Thoracic aorta (tissue), 2 donors: ENCODE data around the gene SDCBP2. TPM values are rescaled to one million over a fixed set of nuclear protein-coding genes. Genes with fewer than 3 reads are reported as not detected.

Experiments used
- ATAC-seq: fragments of 150-250 bp; one replicate; pipeline ENCODE4 v1.8.0; 2017; ENCODE audit warnings: low read depth; ENCODE audit not compliant: insufficient number of reproducible peaks, low FRiP score
- DNase-seq: peaks from one replicate; pipeline ENCODE4 v3.0.0-alpha.2; 2020; ENCODE audit warnings: low spot score
- H3K27ac ChIP-seq, 2 donors: fragments of 200-600 bp; sonication (generic); 1 replicate in 1 of 2; 2 replicates in 1 of 2; pipeline ENCODE4 v1.5.1; 2016; ENCODE audit warnings: mild to moderate bottlenecking in 2 of 2, moderate library complexity in 2 of 2
- H3K27me3 ChIP-seq: fragments of 200-600 bp; sonication (generic); replicated peaks from 2 replicates; pipeline ENCODE4 v1.6.0; 2016; ENCODE audit warnings: mild to moderate bottlenecking; ENCODE audit not compliant: insufficient read depth
- H3K36me3 ChIP-seq: fragments of 200-600 bp; sonication (generic); one replicate; pipeline ENCODE4 v1.5.1; 2016
- H3K4me1 ChIP-seq, 2 donors: fragments of 200-600 bp; sonication (generic); 1 replicate in 1 of 2; 2 replicates in 1 of 2; pipeline versions ENCODE4 v1.5.1 to v1.6.0; 2016; ENCODE audit warnings: low read depth in 2 of 2, mild to moderate bottlenecking in 1 of 2; ENCODE audit not compliant: control insufficient read depth in 1 of 2
- H3K4me3 ChIP-seq: fragments of 200-600 bp; sonication (generic); 2 replicates; pipeline ENCODE4 v1.5.1; 2016; ENCODE audit warnings: mild to moderate bottlenecking
- H3K9me3 ChIP-seq: fragments of 200-600 bp; sonication (generic); 2 replicates; pipeline ENCODE4 v1.5.1; 2016
- CTCF ChIP-seq: fragments of 200-600 bp; sonication (generic); IDR thresholded peaks from one replicate; pipeline ENCODE4 v1.5.1; 2019; ENCODE audit warnings: antibody characterized with exemption
- total RNA-seq, 2 donors: library from RNA; depleted of rRNA; stranded (reverse); fragments of >200 nt; gene quantifications; one replicate each; pipeline versions ENCODE4 v1.1.0 to v1.2.3, GENCODE V29; 2016

The SDCBP2 gene
- total RNA-seq, 2 donors from 2014 or later: 4.1 to 10.2 TPM

- H3K4me1 ChIP-seq: no peaks in the 10 kb centered on the region
- DNase-seq (no peak), ATAC-seq (no peak)
- no peak overlapping the region for H3K4me3 ChIP-seq
- no peaks in the 10 kb centered on the region for H3K36me3 ChIP-seq
- H3K27ac ChIP-seq: no peak overlapping the region
- H3K9me3 ChIP-seq: no peaks in the 10 kb centered on the region
- H3K27me3 ChIP-seq: no peaks in the 10 kb centered on the region
- no peak for TF ChIP-seq CTCF
Observed at GRCh38 chr20:1360094-1360846, 31.3 kb upstream of the SDCBP2 start.

GRCh38 chr20:1357921-1358671 is 29.2 kb upstream of the SDCBP2 start:
- H3K9me3 ChIP-seq: no peaks in the 10 kb centered on the region
- TF ChIP-seq CTCF: no peak
- DNase-seq (no peak), ATAC-seq (no peak)
- no peak overlapping the region for H3K27ac ChIP-seq
- no peaks in the 10 kb centered on the region for H3K27me3 ChIP-seq
- H3K4me1 ChIP-seq: no peaks in the 10 kb centered on the region
- H3K4me3 ChIP-seq: no peak overlapping the region
- no peaks in the 10 kb centered on the region for H3K36me3 ChIP-seq

GRCh38 chr20:1353956-1354355 is 25.0 kb upstream of the SDCBP2 start:
- H3K27me3 ChIP-seq: no peaks in the 10 kb centered on the region
- no peak for DNase-seq
- H3K4me3 ChIP-seq: no peak overlapping the region
- no peaks in the 10 kb centered on the region for H3K36me3 ChIP-seq
- no peak overlapping the region for H3K27ac ChIP-seq
- ATAC-seq: no peak
- TF ChIP-seq CTCF: no peak
- H3K4me1 ChIP-seq: no peaks in the 10 kb centered on the region
- no peaks in the 10 kb centered on the region for H3K9me3 ChIP-seq

GRCh38 chr20:1346315-1346969 is 17.5 kb upstream of the SDCBP2 start:
- Histone ChIP-seq H3K4me3 (no peak overlapping the region), H3K27ac (no peak overlapping the region), H3K9me3 (no peaks in the 10 kb centered on the region), H3K36me3 (no peaks in the 10 kb centered on the region), H3K4me1 (no peaks in the 10 kb centered on the region), H3K27me3 (no peaks in the 10 kb centered on the region)
- no peak for TF ChIP-seq CTCF
- ATAC-seq (no peak), DNase-seq (no peak)

- Histone ChIP-seq H3K4me3 (no peak overlapping the region), H3K36me3 (no peaks in the 10 kb centered on the region), H3K9me3 (no peaks in the 10 kb centered on the region), H3K4me1 (no peaks in the 10 kb centered on the region), H3K27ac (no peak overlapping the region), H3K27me3 (no peaks in the 10 kb centered on the region)
- no peak for TF ChIP-seq CTCF
- no peak for DNase-seq
- ATAC-seq: no peak
Observed at GRCh38 chr20:1345756-1346093, 16.8 kb upstream of the SDCBP2 start.
